Natural killer cell treated with Interleukin-12 subunit alpha and Interleukin-12 subunit beta and Interleukin-15 and Interleukin-18, amount 100 ng/mL, for 72 hours (primary cell): ENCODE results near the gene ZDHHC11. TPM values are rescaled to one million over a fixed set of nuclear protein-coding genes. Genes with fewer than 3 reads are reported as not detected.
"Not testable (repeated sequence)": the region's sequence is repeated elsewhere in the genome, so short reads cannot be mapped to it uniquely, and the experiment has no call there.

Experiments used
- ATAC-seq, 2 donors: fragments of 150-1000 bp; cut with Tn5 transposase in 1 of 2; sonication (Bioruptor Pico), chemical (Tn5 transposase) in 1 of 2; 2 replicates each; pipeline ENCODE4 v1.10.0; 2021
- DNase-seq: peaks from one replicate; pipeline ENCODE4 v3.0.0; 2022; ENCODE audit warnings: low spot score
- H3K27ac Mint-ChIP-seq, 2 donors: 1 replicate in 1 of 2; 2 replicates in 1 of 2; pipeline ENCODE4 v1.8.0; 2022; ENCODE audit warnings: mixed read lengths in 2 of 2, mild to moderate bottlenecking in 1 of 2, moderate library complexity in 1 of 2
- H3K27me3 Mint-ChIP-seq, 2 donors: 1 replicate in 1 of 2; 2 replicates in 1 of 2; pipeline ENCODE4 v1.8.0; 2022; ENCODE audit warnings: mixed read lengths in 2 of 2
- H3K36me3 Mint-ChIP-seq: one replicate; pipeline ENCODE4 v1.8.0; 2022; ENCODE audit warnings: mixed read lengths
- H3K4me1 Mint-ChIP-seq, 2 donors: 1 replicate in 1 of 2; 2 replicates in 1 of 2; pipeline ENCODE4 v1.8.0; 2022; ENCODE audit warnings: low read depth in 2 of 2, mixed read lengths in 2 of 2, mild to moderate bottlenecking in 1 of 2
- H3K4me3 Mint-ChIP-seq: one replicate; pipeline ENCODE4 v1.8.0; 2022; ENCODE audit warnings: mixed read lengths
- H3K9me3 Mint-ChIP-seq: 2 replicates; pipeline ENCODE4 v1.8.0; 2022; ENCODE audit warnings: mixed read lengths
- total RNA-seq, 2 donors: library from RNA; stranded (reverse); gene quantifications; one replicate each; pipeline ENCODE4 v1.2.3, GENCODE V29; 2022

Gene ZDHHC11
- total RNA-seq, 2 donors from 2014 or later: 8.1 to 24.5 TPM

DNA sequence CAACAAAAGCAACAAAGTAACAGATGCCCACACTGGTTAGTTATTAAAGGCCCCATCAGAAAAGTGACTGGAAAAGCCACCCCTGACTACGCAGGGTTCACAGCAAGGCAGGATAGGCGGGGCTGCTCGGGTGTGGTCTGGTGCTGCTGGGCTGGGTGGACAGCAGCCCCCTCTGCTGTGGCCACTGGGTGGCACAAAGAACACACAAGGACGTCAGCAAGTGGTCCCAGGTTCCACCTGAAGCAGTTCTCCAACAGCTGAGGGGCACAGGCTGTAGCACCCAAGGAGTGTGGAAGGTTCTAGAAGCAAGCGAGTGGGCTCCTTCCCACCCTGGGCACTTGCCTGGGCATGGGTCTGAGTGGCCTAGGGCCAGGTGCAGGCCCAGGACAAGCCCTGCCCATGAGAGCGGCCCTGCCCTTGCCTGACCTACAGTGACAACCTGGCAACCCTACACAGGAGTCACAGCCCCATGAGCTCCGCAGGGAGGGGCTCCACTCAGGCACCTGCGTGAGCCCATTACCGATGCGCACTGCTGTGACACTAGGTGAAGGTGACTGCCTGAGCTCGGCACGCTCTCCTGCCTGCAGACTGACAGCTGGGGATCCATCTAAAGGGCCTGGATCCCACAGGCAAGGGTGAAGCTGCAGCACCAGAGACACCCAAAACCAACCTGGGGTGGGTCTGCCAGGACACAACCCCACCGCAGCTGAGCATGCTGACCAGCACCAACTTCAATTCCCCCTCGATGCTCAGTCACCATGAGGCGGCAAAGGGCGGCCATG lies 33.8 kb upstream of the ZDHHC11 start:
- Mint-ChIP-seq H3K36me3 (peaks cover 23% of the 10 kb centered on the region), H3K4me3 (no peak overlapping the region), H3K4me1 (peaks cover 25 to 30% of the 10 kb centered on the region in 2 donors), H3K27ac (no peak overlapping the region), H3K27me3 (no peaks in the 10 kb centered on the region), H3K9me3 (peaks cover 10% of the 10 kb centered on the region)
- DNase-seq (no peak), ATAC-seq (no peak)

- DNase-seq (no peak), ATAC-seq (no peak)
- Mint-ChIP-seq H3K4me1 (peaks cover 25 to 30% of the 10 kb centered on the region in 2 donors), H3K4me3 (no peak overlapping the region), H3K27me3 (no peaks in the 10 kb centered on the region), H3K36me3 (peaks cover 23% of the 10 kb centered on the region), H3K9me3 (peaks cover 10% of the 10 kb centered on the region), H3K27ac (peak overlapping the region in 1 of 2 donors; percentile 76)
Observed at GRCh38 chr5:883475-884181, 32.8 kb upstream of the ZDHHC11 start.

DNA sequence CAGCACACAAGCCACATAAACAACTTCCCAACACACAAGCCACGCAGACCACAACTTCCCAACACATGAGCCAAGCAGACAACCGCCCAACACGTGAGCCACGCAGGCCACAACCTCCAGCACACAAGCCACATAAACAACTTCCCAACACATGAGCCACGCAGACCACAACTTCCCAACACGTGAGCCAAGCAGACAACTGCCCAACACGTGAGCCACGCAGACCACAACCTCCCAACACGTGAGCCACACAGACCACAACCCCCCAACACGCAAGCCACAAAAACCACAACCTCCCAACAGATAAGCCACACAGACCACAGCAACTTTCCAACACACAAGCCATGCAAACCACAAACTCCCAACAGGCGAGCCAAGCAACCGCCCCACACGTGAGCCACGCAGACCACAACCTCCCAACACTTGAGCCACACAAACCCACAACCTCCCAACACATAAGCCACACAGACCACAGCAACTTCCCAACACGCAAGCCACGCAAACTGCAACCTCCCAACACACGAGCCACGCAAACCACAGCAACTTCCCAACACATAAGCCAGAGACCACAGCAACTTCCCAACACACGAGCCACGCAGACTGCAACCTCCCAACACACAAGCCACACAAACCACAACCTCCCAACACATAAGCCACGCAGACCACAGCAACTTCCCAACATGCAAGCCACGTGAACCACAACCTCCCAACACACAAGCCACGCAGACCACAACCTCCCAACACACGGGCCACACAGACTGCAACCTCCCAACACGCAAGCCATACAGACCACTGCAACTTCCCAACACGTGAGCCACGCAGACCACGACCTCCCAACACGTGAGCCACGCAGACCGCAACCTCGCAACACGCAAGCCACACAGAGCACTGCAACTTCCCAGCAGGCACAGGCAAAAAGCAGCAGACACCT lies 31.7 kb upstream of the ZDHHC11 start:
- Mint-ChIP-seq H3K4me1 (peaks cover 23 to 30% of the 10 kb centered on the region in 2 donors), H3K9me3 (peaks cover 10% of the 10 kb centered on the region), H3K4me3 (peak overlapping the region; percentile 21), H3K36me3 (peaks cover 22% of the 10 kb centered on the region), H3K27me3 (no peaks in the 10 kb centered on the region), H3K27ac (peak overlapping the region; percentile 68 to 76)
- ATAC-seq (no peak), DNase-seq (no peak)

DNA sequence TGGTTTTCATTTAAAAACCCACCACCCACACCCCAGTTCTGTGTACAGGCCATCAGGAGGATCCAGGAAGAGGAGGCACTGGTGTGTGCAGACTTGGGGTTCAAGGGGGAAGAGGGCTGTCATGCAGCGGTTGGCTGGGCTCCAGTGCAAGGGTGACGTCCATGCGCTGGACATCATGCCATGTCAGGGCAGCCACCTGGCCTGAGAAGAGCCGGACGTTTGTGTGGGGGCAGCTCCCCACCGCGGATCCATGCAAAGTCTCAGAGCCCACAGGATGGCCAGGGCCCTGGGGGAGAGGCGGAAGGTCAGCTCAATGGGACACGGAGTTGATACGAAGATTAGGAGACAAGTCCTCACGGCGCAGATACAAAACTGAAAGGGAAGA lies 30.8 kb upstream of the ZDHHC11 start:
- Mint-ChIP-seq H3K9me3 (peaks cover 10% of the 10 kb centered on the region), H3K36me3 (peaks cover 17% of the 10 kb centered on the region), H3K4me1 (peaks cover 23 to 30% of the 10 kb centered on the region in 2 donors), H3K27me3 (no peaks in the 10 kb centered on the region), H3K4me3 (no peak overlapping the region), H3K27ac (peak overlapping the region in 1 of 2 donors; percentile 76)
- no peak for DNase-seq
- ATAC-seq: no peak

DNA sequence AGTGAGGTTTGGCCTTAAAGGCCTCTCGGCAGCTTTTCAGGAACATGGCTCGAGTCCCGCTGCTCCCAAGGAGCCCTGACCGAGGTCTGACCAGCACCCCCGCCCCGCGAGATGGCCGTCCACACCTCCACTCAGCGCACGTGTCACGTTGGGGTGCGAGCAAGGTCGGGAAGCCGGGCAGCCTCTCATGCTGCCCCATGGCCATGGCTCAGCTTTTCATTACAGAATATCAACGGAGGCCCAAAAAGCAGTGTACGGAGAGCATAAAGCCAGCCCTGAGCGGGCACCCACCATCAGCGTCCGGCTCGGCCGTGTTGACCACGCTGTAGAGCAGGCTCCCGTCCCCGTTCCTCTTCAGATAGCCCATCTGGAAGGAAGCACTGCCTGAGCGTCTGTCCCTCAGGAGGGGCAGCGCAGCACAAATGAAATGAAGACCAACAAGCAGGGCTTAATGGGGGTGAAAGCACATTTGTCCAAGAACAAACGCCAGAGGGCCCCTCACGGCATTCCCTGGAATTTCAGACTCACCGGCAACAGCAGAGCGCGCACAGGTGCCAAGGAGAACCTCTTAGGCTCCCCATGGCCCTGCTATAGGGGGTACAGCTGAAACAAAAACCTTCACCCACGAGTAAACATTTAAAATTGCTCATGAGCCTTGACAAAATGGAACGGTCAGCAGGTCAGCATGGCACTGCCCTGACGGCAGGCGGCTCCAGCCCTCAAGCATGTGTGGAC lies 30.2 kb upstream of the ZDHHC11 start:
- H3K27ac Mint-ChIP-seq: no peak overlapping the region
- H3K9me3 Mint-ChIP-seq: peaks cover 10% of the 10 kb centered on the region
- DNase-seq (no peak), ATAC-seq (no peak)
- peaks cover 17% of the 10 kb centered on the region for H3K36me3 Mint-ChIP-seq
- peaks cover 23 to 30% of the 10 kb centered on the region in 2 donors for H3K4me1 Mint-ChIP-seq
- no peak overlapping the region for H3K4me3 Mint-ChIP-seq
- H3K27me3 Mint-ChIP-seq: no peaks in the 10 kb centered on the region

DNA sequence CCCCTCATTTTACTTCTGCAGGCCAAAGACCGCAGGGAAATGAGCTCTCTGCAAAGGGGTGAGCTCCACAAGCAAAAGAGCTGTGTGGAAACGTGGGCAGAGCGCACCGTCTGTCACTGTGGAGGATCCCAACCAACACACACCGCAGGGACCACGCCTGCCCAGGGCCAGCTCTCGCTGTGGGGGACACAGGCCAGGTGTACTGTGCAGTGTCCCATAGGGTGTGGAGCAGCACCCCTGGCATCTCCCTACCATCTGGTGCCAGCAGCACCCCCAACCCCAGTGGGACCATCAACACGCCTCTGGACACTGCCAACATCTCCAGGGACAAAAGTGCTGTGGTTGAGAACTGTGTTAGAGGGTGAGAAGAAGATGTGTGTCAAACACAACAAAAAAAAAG lies 27.9 kb upstream of the ZDHHC11 start:
- DNase-seq, H3K27ac Mint-ChIP-seq, ATAC-seq, H3K4me3 Mint-ChIP-seq, H3K27me3 Mint-ChIP-seq: not testable (repeated sequence)
- Mint-ChIP-seq H3K4me1 (peaks cover 23 to 27% of the 10 kb centered on the region in 2 donors), H3K36me3 (peaks cover 31% of the 10 kb centered on the region), H3K9me3 (peaks cover 10% of the 10 kb centered on the region)

DNA sequence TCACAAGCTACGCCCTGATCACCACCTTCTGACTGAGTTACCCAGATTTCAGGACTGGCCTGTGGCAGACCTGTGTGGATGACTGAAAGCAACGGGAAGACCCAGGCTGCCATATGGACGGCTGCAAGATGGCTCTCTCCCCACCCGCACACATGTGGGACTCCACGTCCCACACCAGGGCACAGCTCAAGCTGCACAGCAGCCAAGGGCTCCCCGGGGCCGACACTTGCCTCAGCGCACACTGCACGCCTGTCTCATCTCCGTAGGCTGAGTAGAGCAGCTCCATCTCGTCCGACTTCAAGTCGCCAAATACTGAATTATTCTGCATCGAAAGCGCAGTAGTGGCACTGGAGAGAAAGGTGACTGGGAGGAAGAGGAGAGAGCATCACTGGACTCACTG lies 27.3 kb upstream of the ZDHHC11 start:
- H3K27ac Mint-ChIP-seq: no peak overlapping the region
- peaks cover 27% of the 10 kb centered on the region for H3K36me3 Mint-ChIP-seq
- no peaks in the 10 kb centered on the region for H3K27me3 Mint-ChIP-seq
- peaks cover 21 to 24% of the 10 kb centered on the region in 2 donors for H3K4me1 Mint-ChIP-seq
- no peak for DNase-seq
- peaks cover 10% of the 10 kb centered on the region for H3K9me3 Mint-ChIP-seq
- no peak for ATAC-seq
- H3K4me3 Mint-ChIP-seq: no peak overlapping the region

- Mint-ChIP-seq H3K27me3 (no peaks in the 10 kb centered on the region), H3K4me1 (peaks cover 7 to 10% of the 10 kb centered on the region in 2 donors), H3K9me3 (no peaks in the 10 kb centered on the region), H3K4me3 (no peak overlapping the region), H3K27ac (no peak overlapping the region), H3K36me3 (peaks cover 14% of the 10 kb centered on the region)
- ATAC-seq (no peak), DNase-seq (no peak)
Observed at GRCh38 chr5:876398-877365, 25.9 kb upstream of the ZDHHC11 start.

DNA sequence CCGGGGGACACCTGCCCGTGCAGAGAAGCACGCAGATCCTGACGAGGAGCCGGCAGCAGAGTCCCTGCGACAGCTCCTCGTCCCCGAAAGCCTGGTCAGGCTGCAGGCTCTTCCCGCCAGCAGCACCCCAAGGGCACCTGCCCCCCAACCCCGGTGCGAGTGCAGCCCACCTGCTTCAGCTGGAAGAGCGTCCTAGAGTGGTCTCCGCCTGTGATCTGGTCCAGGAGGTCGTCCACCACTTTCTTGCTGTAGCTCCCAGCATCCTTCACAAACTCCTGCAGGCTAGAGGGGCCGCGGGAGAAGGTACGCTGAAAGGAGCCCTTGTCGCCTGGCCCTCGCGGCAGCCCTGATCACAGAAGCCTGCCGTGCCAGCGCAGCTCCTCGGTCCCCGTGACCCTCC lies 25.1 kb upstream of the ZDHHC11 start:
- no peak for ATAC-seq
- Mint-ChIP-seq H3K36me3 (peaks cover 14% of the 10 kb centered on the region), H3K27me3 (no peaks in the 10 kb centered on the region)

GRCh38 chr5:873328-873727 lies 22.5 kb upstream of the ZDHHC11 start:
- Mint-ChIP-seq H3K4me1 (peaks cover 0 to 6% of the 10 kb centered on the region in 2 donors), H3K4me3 (no peak overlapping the region), H3K36me3 (peaks cover 27% of the 10 kb centered on the region), H3K27me3 (no peaks in the 10 kb centered on the region), H3K27ac (no peak overlapping the region), H3K9me3 (no peaks in the 10 kb centered on the region)
- ATAC-seq (no peak), DNase-seq (no peak)

More for the DNA sequence above, 25.1 kb upstream of the ZDHHC11 start:
- no peak overlapping the region for H3K4me3 Mint-ChIP-seq
- H3K4me1 Mint-ChIP-seq: peaks cover 0 to 6% of the 10 kb centered on the region in 2 donors
- no peak for DNase-seq
- no peaks in the 10 kb centered on the region for H3K9me3 Mint-ChIP-seq
- H3K27ac Mint-ChIP-seq: no peak overlapping the region

DNA sequence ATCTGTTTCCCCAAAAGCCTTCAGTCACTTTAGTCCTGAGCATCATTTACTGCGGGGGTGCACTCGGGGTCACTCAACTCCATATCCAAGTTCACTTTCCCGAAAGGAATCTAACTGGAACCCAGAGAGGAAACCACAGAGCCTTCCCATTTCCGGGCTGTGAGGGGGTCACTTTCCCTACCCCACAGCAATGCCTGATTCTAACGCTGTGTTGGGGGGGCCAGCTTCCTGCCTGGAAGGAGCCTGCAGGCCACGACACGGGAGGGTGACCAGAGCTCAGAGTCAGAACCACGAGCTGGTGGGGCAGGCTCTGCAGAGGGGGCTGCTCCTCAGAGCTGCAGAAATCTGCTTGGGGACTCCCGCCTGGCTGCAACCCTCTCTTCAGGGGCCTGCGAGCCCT lies 21.5 kb upstream of the ZDHHC11 start:
- no peak for ATAC-seq
- no peak for DNase-seq
- peaks cover 32% of the 10 kb centered on the region for H3K36me3 Mint-ChIP-seq
- no peaks in the 10 kb centered on the region for H3K9me3 Mint-ChIP-seq
- H3K4me1 Mint-ChIP-seq: peaks cover 0 to 6% of the 10 kb centered on the region in 2 donors
- H3K27me3 Mint-ChIP-seq: no peaks in the 10 kb centered on the region
- no peak overlapping the region for H3K4me3 Mint-ChIP-seq
- no peak overlapping the region for H3K27ac Mint-ChIP-seq

GRCh38 chr5:871596-872298 lies 21.0 kb upstream of the ZDHHC11 start:
- Mint-ChIP-seq H3K4me1 (peaks cover 0 to 6% of the 10 kb centered on the region in 2 donors), H3K27ac (no peak overlapping the region), H3K4me3 (no peak overlapping the region), H3K36me3 (peaks cover 32% of the 10 kb centered on the region), H3K9me3 (no peaks in the 10 kb centered on the region), H3K27me3 (no peaks in the 10 kb centered on the region)
- ATAC-seq (no peak), DNase-seq (no peak)
